BLaER1 treated with 17β-estradiol and CSF1 and Interleukin-3, amounts not matched to agents 10 nM and 100 nM (cell line): ENCODE results near the gene SARS2.
"Not testable (repeated sequence)": the region's sequence is repeated elsewhere in the genome, so short reads cannot be mapped to it uniquely, and the experiment has no call there.

Experiments
- H3K27ac ChIP-seq, 11 experiments: shearing (Covaris generic); formaldehyde crosslinking; 2 replicates each; pipeline ENCODE4 v1.8.1; 2022
- H3K27me3 ChIP-seq, 11 experiments: shearing (Covaris generic); formaldehyde crosslinking; 2 replicates each; pipeline ENCODE4 v1.8.1; 2022
- H3K36me3 ChIP-seq, 11 experiments: shearing (Covaris generic); formaldehyde crosslinking; 2 replicates each; pipeline ENCODE4 v1.8.1; 2022
- H3K4me1 ChIP-seq, 10 experiments: shearing (Covaris generic); formaldehyde crosslinking; 2 replicates each; pipeline ENCODE4 v1.8.1; 2022
- H3K4me2 ChIP-seq, 11 experiments: shearing (Covaris generic); formaldehyde crosslinking; 2 replicates each; pipeline ENCODE4 v1.8.1; 2022
- H3K4me3 ChIP-seq, 10 experiments: shearing (Covaris generic); formaldehyde crosslinking; 2 replicates each; pipeline ENCODE4 v1.8.1; 2022
- H3K9ac ChIP-seq, 11 experiments: shearing (Covaris generic); formaldehyde crosslinking; 2 replicates each; pipeline ENCODE4 v1.8.1; 2022
- H3K9me3 ChIP-seq, 11 experiments: shearing (Covaris generic); formaldehyde crosslinking; replicated peaks in 1 of 11; 2 replicates each; pipeline ENCODE4 v1.8.1; 2022
- H4K20me1 ChIP-seq, 11 experiments: shearing (Covaris generic); formaldehyde crosslinking; 2 replicates each; pipeline ENCODE4 v1.8.1; 2022
- Cebpa-rat ChIP-seq, 11 experiments: shearing (Covaris generic); IDR thresholded peaks; 2 replicates each; pipeline ENCODE4 v1.8.1; 2022

The SARS2 gene

DNA sequence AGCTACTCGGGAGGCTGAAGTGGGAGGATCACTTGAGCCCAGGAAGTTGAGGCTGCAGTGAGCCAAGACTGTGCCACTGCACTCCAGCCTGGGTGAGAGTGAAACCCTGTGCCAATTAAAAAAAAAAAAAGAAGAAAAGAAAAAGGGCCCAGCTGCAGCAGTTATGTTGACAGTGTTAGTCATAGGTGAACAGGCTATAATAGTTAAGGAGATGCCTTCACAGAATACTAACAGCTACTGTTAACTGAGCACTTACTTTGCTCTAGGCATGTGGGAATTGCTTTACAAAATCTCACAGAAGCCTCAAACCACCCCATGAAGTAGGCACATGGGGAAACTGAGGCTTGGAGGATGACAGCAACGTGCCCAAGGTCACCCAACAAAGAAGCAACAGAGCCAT, 41.1 kb upstream of the SARS2 start:
- Histone ChIP-seq H3K36me3 (no peaks in the 10 kb centered on the region), H4K20me1 (no peaks in the 10 kb centered on the region), H3K27ac (no peak overlapping the region), H3K9ac (no peak overlapping the region), H3K9me3 (peaks cover 0 to 8% (median 0%) of the 10 kb centered on the region in 11 experiments; a peak in 2 of 22 replicates), H3K27me3 (peaks cover 21 to 27% (median 26%) of the 10 kb centered on the region in 11 experiments), H3K4me2 (no peak overlapping the region), H3K4me1 (peaks cover 0 to 7% (median 0%) of the 10 kb centered on the region in 10 experiments; a peak in 2 of 20 replicates), H3K4me3 (no peak overlapping the region)
- no peak for TF ChIP-seq Cebpa-rat (IDR thresholded peaks at IDR 0.05)

DNA sequence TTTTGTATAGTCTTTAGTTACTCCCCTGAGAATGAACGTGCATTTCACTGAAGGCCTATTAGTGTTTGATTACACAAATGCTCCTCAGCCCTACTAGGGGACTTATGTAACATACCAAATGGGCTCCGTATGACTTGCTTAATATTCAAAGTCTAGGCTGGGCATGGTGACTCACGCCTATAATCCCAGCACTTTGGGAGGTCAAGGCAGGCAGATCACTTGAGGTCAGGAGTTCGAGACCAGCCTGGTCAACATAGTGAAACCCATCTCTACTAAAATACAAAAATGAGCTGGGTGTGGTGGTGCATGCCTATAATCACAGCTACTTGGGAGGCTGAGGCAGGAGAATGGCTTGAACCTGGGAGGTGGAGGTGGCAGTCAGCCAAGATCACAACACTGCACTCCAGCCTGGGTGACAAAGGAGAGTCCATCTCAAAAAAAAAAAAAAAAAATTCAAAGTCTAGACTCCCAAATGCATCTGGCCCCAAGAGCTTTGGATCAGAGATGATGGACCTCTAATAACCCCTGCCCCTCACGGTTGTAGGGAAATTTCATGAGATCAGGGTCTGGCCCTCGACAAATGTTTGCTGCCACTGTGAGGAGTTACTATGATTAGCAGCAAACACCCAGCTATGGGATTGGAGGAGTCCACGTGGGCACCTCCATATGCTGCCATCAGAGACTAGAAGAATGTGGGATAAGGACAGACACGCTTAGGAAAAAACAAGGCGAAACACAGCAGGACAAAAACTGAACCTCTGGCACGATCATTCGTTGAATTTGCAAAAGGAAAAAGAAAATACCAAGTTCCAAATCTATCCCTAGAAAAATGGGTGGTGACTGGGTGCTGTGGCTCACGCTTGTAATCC, 40.3 kb upstream of the SARS2 start:
- H4K20me1 ChIP-seq = no peaks in the 10 kb centered on the region
- H3K4me3 ChIP-seq = no peak overlapping the region
- H3K27ac ChIP-seq = no peak overlapping the region
- peaks cover 0 to 7% (median 0%) of the 10 kb centered on the region in 10 experiments; a peak in 2 of 20 replicates for H3K4me1 ChIP-seq
- H3K4me2 ChIP-seq = no peak overlapping the region
- H3K36me3 ChIP-seq = no peaks in the 10 kb centered on the region
- no peak overlapping the region for H3K9ac ChIP-seq
- no peak for TF ChIP-seq Cebpa-rat (IDR thresholded peaks at IDR 0.05)
- peaks cover 0 to 1% (median 0%) of the 10 kb centered on the region in 11 experiments; a peak in 2 of 22 replicates for H3K9me3 ChIP-seq
- H3K27me3 ChIP-seq = peaks cover 13 to 20% (median 18%) of the 10 kb centered on the region in 11 experiments

DNA sequence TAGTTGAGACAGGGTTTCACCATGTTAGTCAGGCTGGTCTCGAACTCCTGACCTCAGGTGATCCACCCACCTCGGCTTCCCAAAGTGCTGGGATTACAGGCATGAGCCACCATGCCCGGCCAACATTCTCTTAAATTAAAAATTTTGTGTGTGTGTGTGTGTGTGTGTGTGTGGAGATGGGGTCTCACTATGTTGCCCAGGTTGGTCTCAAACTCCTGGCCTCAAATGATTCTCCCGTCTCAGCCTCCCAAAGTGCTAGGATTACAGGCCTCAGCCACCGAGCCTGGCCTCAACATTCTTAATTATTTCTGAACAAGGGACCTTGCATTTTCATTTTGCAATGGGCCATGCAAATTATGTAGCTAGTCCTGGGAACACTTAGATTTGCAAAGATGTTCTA, 35.6 kb upstream of the SARS2 start:
- not testable (repeated sequence) for H4K20me1 ChIP-seq, H3K27me3 ChIP-seq, H3K9ac ChIP-seq, H3K4me2 ChIP-seq, H3K27ac ChIP-seq, H3K36me3 ChIP-seq, H3K4me3 ChIP-seq, H3K9me3 ChIP-seq
- H3K4me1 ChIP-seq = peaks cover 0 to 10% (median 0%) of the 10 kb centered on the region in 10 experiments; a peak in 3 of 20 replicates

GRCh38 chr19:38964738-38965137, 34.2 kb upstream of the SARS2 start:
- Histone ChIP-seq H3K4me1 (peaks cover 0 to 10% (median 0%) of the 10 kb centered on the region in 10 experiments; a peak in 3 of 20 replicates), H3K4me3 (no peak overlapping the region), H3K9me3 (no peaks in the 10 kb centered on the region), H3K4me2 (no peak overlapping the region), H3K36me3 (no peaks in the 10 kb centered on the region), H3K27ac (no peak overlapping the region), H3K9ac (no peak overlapping the region), H3K27me3 (no peaks in the 10 kb centered on the region), H4K20me1 (no peaks in the 10 kb centered on the region)
- no peak for TF ChIP-seq Cebpa-rat (IDR thresholded peaks at IDR 0.05)

DNA sequence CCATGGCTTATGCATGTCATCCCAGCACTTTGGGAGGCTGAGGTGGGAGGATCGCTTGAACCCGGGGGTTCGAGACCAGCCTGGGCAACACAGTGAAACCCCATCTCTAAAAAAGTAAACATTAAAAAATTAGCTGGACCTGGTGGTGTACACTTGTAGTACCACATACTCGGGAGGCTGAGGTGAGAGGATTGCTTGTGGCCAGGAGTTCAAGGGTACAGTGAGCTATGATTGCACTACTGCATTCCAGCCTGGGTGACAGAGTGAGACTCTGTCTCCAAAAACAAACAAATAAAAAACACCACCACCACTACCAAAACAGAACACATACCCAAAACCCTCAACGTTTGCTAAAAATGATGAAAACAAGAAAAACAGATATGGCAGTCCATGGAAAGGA, 29.1 kb upstream of the SARS2 start:
- no peak overlapping the region for H3K4me2 ChIP-seq
- H3K36me3 ChIP-seq = no peaks in the 10 kb centered on the region
- no peak for TF ChIP-seq Cebpa-rat (IDR thresholded peaks at IDR 0.05)
- H3K9ac ChIP-seq = no peak overlapping the region
- no peaks in the 10 kb centered on the region for H3K27me3 ChIP-seq
- no peak overlapping the region for H3K27ac ChIP-seq
- peaks cover 0 to 4% (median 0%) of the 10 kb centered on the region in 10 experiments; a peak in 2 of 20 replicates for H3K4me1 ChIP-seq
- no peaks in the 10 kb centered on the region for H4K20me1 ChIP-seq
- H3K4me3 ChIP-seq = no peak overlapping the region
- H3K9me3 ChIP-seq = no peaks in the 10 kb centered on the region

- H3K4me2 ChIP-seq = no peak overlapping the region
- peaks cover 0 to 4% (median 0%) of the 10 kb centered on the region in 10 experiments; a peak in 2 of 20 replicates for H3K4me1 ChIP-seq
- H3K4me3 ChIP-seq = no peak overlapping the region
- H3K9ac ChIP-seq = no peak overlapping the region; a peak in 1 of 22 replicates
- H4K20me1 ChIP-seq = no peaks in the 10 kb centered on the region
- no peak overlapping the region for H3K27ac ChIP-seq
- TF ChIP-seq Cebpa-rat (IDR thresholded peaks at IDR 0.05) = no peak
- no peaks in the 10 kb centered on the region for H3K36me3 ChIP-seq
- H3K9me3 ChIP-seq = no peaks in the 10 kb centered on the region
- H3K27me3 ChIP-seq = no peaks in the 10 kb centered on the region
These were observed 27.7 kb upstream of the SARS2 start for GRCh38 chr19:38958301-38958700.

DNA sequence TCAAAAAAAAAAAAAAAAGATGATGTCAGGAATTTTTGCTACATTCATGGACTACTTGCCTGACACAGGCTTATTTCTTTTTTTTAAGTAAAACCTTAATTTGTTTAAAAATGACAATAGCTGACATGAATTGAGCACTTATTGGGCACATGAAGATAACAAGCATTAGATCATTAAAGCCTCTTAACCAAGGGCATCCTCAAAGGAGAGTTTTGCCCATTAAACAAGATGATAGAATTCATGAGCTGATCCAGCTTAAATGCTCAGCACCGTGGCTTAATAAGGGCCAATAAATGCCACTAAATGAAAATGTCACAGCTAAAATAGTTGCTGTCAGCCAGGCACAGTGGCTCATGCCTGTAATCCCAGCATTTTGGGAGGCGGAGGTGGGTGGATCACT, 25.7 kb upstream of the SARS2 start:
- Histone ChIP-seq H4K20me1 (no peaks in the 10 kb centered on the region), H3K4me3 (no peak overlapping the region), H3K9me3 (no peaks in the 10 kb centered on the region), H3K27ac (no peak overlapping the region), H3K36me3 (no peaks in the 10 kb centered on the region), H3K27me3 (no peaks in the 10 kb centered on the region), H3K9ac (no peak overlapping the region), H3K4me2 (no peak overlapping the region), H3K4me1 (peaks cover 0 to 5% (median 0%) of the 10 kb centered on the region in 10 experiments; a peak in 4 of 20 replicates)
- no peak for TF ChIP-seq Cebpa-rat (IDR thresholded peaks at IDR 0.05)

DNA sequence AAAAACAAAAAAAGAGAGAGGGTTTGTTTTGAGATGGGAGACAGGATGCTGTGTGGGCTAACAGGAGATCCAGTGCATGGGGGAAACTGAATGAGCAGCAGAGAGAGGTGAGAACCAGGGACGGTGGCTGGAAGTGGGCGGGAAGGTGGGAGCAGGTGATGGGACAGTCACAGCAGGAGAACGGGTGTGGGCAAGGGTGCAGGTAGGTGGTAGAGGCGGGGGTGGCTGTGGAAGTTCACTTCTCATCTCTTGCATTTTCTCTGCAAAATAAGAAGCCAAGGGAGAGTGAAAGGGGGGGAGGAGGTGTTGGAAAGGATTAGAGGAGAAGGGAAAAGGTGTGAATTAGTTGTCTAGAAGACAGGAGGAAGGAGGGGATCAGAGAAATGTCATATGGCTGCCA, 23.1 kb upstream of the SARS2 start:
- Histone ChIP-seq H3K4me1 (peaks cover 0 to 5% (median 0%) of the 10 kb centered on the region in 10 experiments; a peak in 4 of 20 replicates), H3K9me3 (0 out of 22 replicates have a peak, but pooled peaks cover 0 to 3% (median 0%) of the 10 kb centered on the region in 11 experiments), H3K9ac (no peak overlapping the region), H4K20me1 (no peaks in the 10 kb centered on the region), H3K36me3 (no peaks in the 10 kb centered on the region), H3K4me2 (no peak overlapping the region), H3K27me3 (no peaks in the 10 kb centered on the region), H3K27ac (no peak overlapping the region), H3K4me3 (no peak overlapping the region)
- TF ChIP-seq Cebpa-rat (IDR thresholded peaks at IDR 0.05) = no peak

GRCh38 chr19:38952395-38953165, 22.0 kb upstream of the SARS2 start:
- Histone ChIP-seq H3K9ac (no peak overlapping the region), H4K20me1 (no peaks in the 10 kb centered on the region), H3K9me3 (0 out of 22 replicates have a peak, but pooled peaks cover 0 to 3% (median 0%) of the 10 kb centered on the region in 11 experiments), H3K4me2 (peak overlapping the region in 2 of 11 experiments; percentile 2 to 40; a peak in 2 of 22 replicates), H3K27ac (no peak overlapping the region), H3K4me1 (peaks cover 0 to 5% (median 0%) of the 10 kb centered on the region in 10 experiments; a peak in 4 of 20 replicates), H3K4me3 (no peak overlapping the region), H3K27me3 (no peaks in the 10 kb centered on the region), H3K36me3 (no peaks in the 10 kb centered on the region)
- no peak for TF ChIP-seq Cebpa-rat (IDR thresholded peaks at IDR 0.05)
